ENCODE data around the gene LIMA1. TPM values are rescaled to one million over a fixed set of nuclear protein-coding genes. Genes with fewer than 3 reads are reported as not detected.

The LIMA1 gene
- total RNA-seq, 6 donors from 2014 or later: 55.2 to 126 (median 68.8) TPM

- no peak overlapping the region for H3K4me3 ChIP-seq
- ATAC-seq (ENCODE audit: low FRiP score in 2 of 2): no peak
- no peak for DNase-seq
- no peaks in the 10 kb centered on the region for H3K4me1 ChIP-seq
- H3K36me3 ChIP-seq: peaks cover 16 to 83% (median 28%) of the 10 kb centered on the region in 4 donors
- TF ChIP-seq EP300 (IDR thresholded peaks at IDR 0.05) (no peak), CTCF (IDR thresholded peaks at IDR 0.05) (no peak), POLR2AphosphoS5 (IDR thresholded peaks at IDR 0.05) (no peak), POLR2A (IDR thresholded peaks at IDR 0.05) (no peak)
- 81 to 89% methylated on average over 4 of the region's 4 CpGs for WGBS, 2 donors
- no peak overlapping the region for H3K27ac ChIP-seq
- H3K27me3 ChIP-seq: no peaks in the 10 kb centered on the region
- H3K9me3 ChIP-seq: no peaks in the 10 kb centered on the region
Observed at GRCh38 chr12:50196537-50196936, 86.8 kb downstream of the LIMA1 start.

DNA sequence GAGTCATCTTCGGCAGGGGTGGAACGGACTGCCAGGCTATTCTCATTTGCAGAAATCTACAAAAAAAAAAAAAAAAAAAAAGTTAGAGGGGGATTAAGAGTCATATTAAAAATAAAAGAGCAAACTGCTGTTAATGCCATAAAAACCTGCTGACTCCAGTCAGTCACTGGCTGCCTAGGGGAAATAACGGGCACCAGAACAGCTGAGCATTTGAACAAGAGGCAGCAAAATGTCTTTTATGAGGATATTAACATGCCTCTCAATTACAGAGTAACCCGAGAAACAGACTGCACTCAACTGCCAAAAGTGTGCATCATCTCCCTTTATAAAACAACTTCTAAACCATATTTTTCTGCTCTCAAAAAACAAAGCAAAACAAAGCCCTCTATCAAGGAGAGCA lies 87.5 kb downstream of the LIMA1 start:
- Histone ChIP-seq H3K9me3 (no peaks in the 10 kb centered on the region), H3K36me3 (peaks cover 16 to 83% (median 30%) of the 10 kb centered on the region in 4 donors), H3K4me3 (no peak overlapping the region), H3K4me1 (no peaks in the 10 kb centered on the region), H3K27ac (no peak overlapping the region), H3K27me3 (no peaks in the 10 kb centered on the region)
- 89 to 92% methylated on average over 4 of the region's 4 CpGs for WGBS, 2 donors
- TF ChIP-seq CTCF (IDR thresholded peaks at IDR 0.05): no peak
- TF ChIP-seq POLR2AphosphoS5 (IDR thresholded peaks at IDR 0.05): no peak
- no peak for TF ChIP-seq EP300 (IDR thresholded peaks at IDR 0.05)
- TF ChIP-seq POLR2A (IDR thresholded peaks at IDR 0.05): no peak
- ATAC-seq (ENCODE audit: low FRiP score in 2 of 2): no peak
- no peak for DNase-seq

DNA sequence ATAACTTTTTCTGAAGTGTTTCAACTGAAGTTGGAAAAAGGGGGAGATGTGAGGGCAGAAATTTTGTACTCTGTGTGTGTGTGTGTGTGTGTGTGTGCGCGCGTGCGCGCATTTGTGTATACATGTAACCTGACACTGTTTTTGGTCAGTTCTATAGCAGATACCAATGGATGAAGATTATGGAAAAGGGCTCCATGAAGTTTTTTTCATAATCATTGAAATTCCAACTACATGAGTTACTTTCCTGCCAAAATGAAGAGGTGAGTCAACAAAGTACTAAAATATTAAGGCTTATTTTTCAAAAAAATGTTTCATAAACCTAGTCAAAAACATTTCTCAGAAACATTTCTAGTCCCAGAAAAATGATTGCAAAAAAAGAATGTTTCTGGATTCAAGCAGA lies 90.4 kb downstream of the LIMA1 start:
- Histone ChIP-seq H3K27ac (no peak overlapping the region), H3K36me3 (peaks cover 0 to 63% (median 15%) of the 10 kb centered on the region in 4 donors), H3K4me3 (no peak overlapping the region), H3K27me3 (no peaks in the 10 kb centered on the region), H3K4me1 (peaks cover 6 to 15% (median 7%) of the 10 kb centered on the region in 4 donors), H3K9me3 (no peaks in the 10 kb centered on the region)
- WGBS, 2 donors: 75 to 78% methylated on average over 5 of the region's 5 CpGs
- DNase-seq: no peak
- no peak for ATAC-seq (ENCODE audit: low FRiP score in 2 of 2)
- TF ChIP-seq CTCF (IDR thresholded peaks at IDR 0.05) (no peak), POLR2A (IDR thresholded peaks at IDR 0.05) (no peak), POLR2AphosphoS5 (IDR thresholded peaks at IDR 0.05) (no peak), EP300 (IDR thresholded peaks at IDR 0.05) (no peak)

GRCh38 chr12:50192236-50192635 lies 91.1 kb downstream of the LIMA1 start:
- no peaks in the 10 kb centered on the region for H3K9me3 ChIP-seq
- ATAC-seq (ENCODE audit: low FRiP score in 2 of 2): no peak
- 99% methylated on average over 4 of the region's 4 CpGs for WGBS, 2 donors

More at GRCh38 chr12:50192236-50192635, 91.1 kb downstream of the LIMA1 start:
- Histone ChIP-seq H3K36me3 (peaks cover 0 to 61% (median 15%) of the 10 kb centered on the region in 4 donors), H3K27ac (no peak overlapping the region), H3K4me1 (peaks cover 6 to 15% (median 12%) of the 10 kb centered on the region in 4 donors), H3K27me3 (no peaks in the 10 kb centered on the region), H3K4me3 (no peak overlapping the region)
- no peak for TF ChIP-seq EP300 (IDR thresholded peaks at IDR 0.05)
- TF ChIP-seq POLR2AphosphoS5 (IDR thresholded peaks at IDR 0.05): no peak
- TF ChIP-seq CTCF (IDR thresholded peaks at IDR 0.05): no peak
- TF ChIP-seq POLR2A (IDR thresholded peaks at IDR 0.05): no peak
- DNase-seq: no peak
